NCI-H128 (cell line): ENCODE results near the gene SGCD.
"Not testable (repeated sequence)": the region's sequence is repeated elsewhere in the genome, so short reads cannot be mapped to it uniquely, and the experiment has no call there.

Experiments
- DNase-seq: peaks from one replicate; lab custom pipeline; 2025; ENCODE audit not compliant: unreplicated experiment; lab: John Stamatoyannopoulos, UW

The SGCD gene

GRCh38 chr5:156618601-156619000 is 291.6 kb downstream of the SGCD start:
- DNase-seq = no peak

- DNase-seq = no peak
Measured at GRCh38 chr5:156621719-156622118, 294.8 kb downstream of the SGCD start.

- no peak for DNase-seq
Measured at GRCh38 chr5:156623381-156624040, 296.5 kb downstream of the SGCD start.

GRCh38 chr5:156624686-156625085 is 297.7 kb downstream of the SGCD start:
- DNase-seq = no peak

- DNase-seq = no peak
Measured at GRCh38 chr5:156628421-156628820, 301.5 kb downstream of the SGCD start.

GRCh38 chr5:156631005-156631404 is 304.0 kb downstream of the SGCD start:
- no peak for DNase-seq

GRCh38 chr5:156634301-156634700 is 307.3 kb downstream of the SGCD start:
- no peak for DNase-seq

GRCh38 chr5:156640691-156641241 is 313.8 kb downstream of the SGCD start:
- no peak for DNase-seq

- no peak for DNase-seq
Measured at GRCh38 chr5:156641686-156642085, 314.7 kb downstream of the SGCD start.

- no peak for DNase-seq
Measured at GRCh38 chr5:156647034-156647451, 320.1 kb downstream of the SGCD start.

- DNase-seq = no peak
Measured at GRCh38 chr5:156654444-156654843, 327.5 kb downstream of the SGCD start.

GRCh38 chr5:156655732-156656131 is 328.8 kb downstream of the SGCD start:
- no peak for DNase-seq

GRCh38 chr5:156664832-156665231 is 337.9 kb downstream of the SGCD start:
- DNase-seq = not testable (repeated sequence)

- DNase-seq = not testable (repeated sequence)
Measured at GRCh38 chr5:156666686-156667085, 339.7 kb downstream of the SGCD start.

GRCh38 chr5:156667616-156668015 is 340.7 kb downstream of the SGCD start:
- DNase-seq = no peak

- DNase-seq = no peak
Measured at GRCh38 chr5:156669416-156669815, 342.5 kb downstream of the SGCD start.

GRCh38 chr5:156670615-156671014 is 343.7 kb downstream of the SGCD start:
- DNase-seq = no peak

- DNase-seq = no peak
Measured at GRCh38 chr5:156675395-156675794, 348.4 kb downstream of the SGCD start.

GRCh38 chr5:156677963-156678362 is 351.0 kb downstream of the SGCD start:
- no peak for DNase-seq

GRCh38 chr5:156678484-156678883 is 351.5 kb downstream of the SGCD start:
- no peak for DNase-seq

GRCh38 chr5:156680831-156681230 is 353.9 kb downstream of the SGCD start:
- DNase-seq = no peak

- DNase-seq = no peak
Measured at GRCh38 chr5:156681265-156681664, 354.3 kb downstream of the SGCD start.

GRCh38 chr5:156682971-156683370 is 356.0 kb downstream of the SGCD start:
- DNase-seq = no peak
